Osteocyte (in vitro differentiated cells): Measurements from ENCODE around the gene PITPNC1. TPM values are rescaled to one million over a fixed set of nuclear protein-coding genes. Genes with fewer than 3 reads are reported as not detected.
"Not testable (repeated sequence)": the region's sequence is repeated elsewhere in the genome, so short reads cannot be mapped to it uniquely, and the experiment has no call there.

Experiments used
- DNase-seq: peaks from one replicate; pipeline ENCODE4 v3.0.0; 2021; ENCODE audit warnings: mixed read lengths; ENCODE audit not compliant: unreplicated experiment; ENCODE audit errors: extremely low spot score
- H3K27ac Mint-ChIP-seq: one replicate; pipeline ENCODE4 v1.8.0; 2021; ENCODE audit warnings: mild to moderate bottlenecking, mixed read lengths; ENCODE audit not compliant: unreplicated experiment
- H3K27me3 Mint-ChIP-seq: one replicate; pipeline ENCODE4 v1.8.0; 2021; ENCODE audit warnings: mixed read lengths; ENCODE audit not compliant: unreplicated experiment
- H3K36me3 Mint-ChIP-seq: one replicate; pipeline ENCODE4 v1.8.0; 2021; ENCODE audit warnings: mixed read lengths; ENCODE audit not compliant: unreplicated experiment
- H3K4me1 Mint-ChIP-seq: one replicate; pipeline ENCODE4 v1.8.0; 2021; ENCODE audit warnings: mixed read lengths; ENCODE audit not compliant: unreplicated experiment
- H3K4me3 Mint-ChIP-seq: one replicate; pipeline ENCODE4 v1.8.0; 2021; ENCODE audit warnings: mild to moderate bottlenecking, moderate library complexity, mixed read lengths; ENCODE audit not compliant: unreplicated experiment
- H3K9me3 Mint-ChIP-seq: one replicate; pipeline ENCODE4 v1.8.0; 2021; ENCODE audit warnings: mixed read lengths; ENCODE audit not compliant: unreplicated experiment
- CTCF ChIP-seq: fragments of 200-600 bp; sonication (generic); IDR thresholded peaks from 2 replicates; pipeline ENCODE4 v1.5.0; 2021; ENCODE audit warnings: antibody characterized with exemption, mild to moderate bottlenecking, moderate library complexity
- total RNA-seq: library from RNA; stranded (reverse); gene quantifications from 2 replicates; pipeline ENCODE4 v1.2.1, GENCODE V29; 2021

The PITPNC1 gene
- total RNA-seq, 1 donor from 2014 or later: 18.0 TPM

GRCh38 chr17:67401598-67402504 is 24.8 kb downstream of the PITPNC1 start:
- DNase-seq: no peak
- Mint-ChIP-seq H3K27me3 (no peaks in the 10 kb centered on the region), H3K9me3 (no peaks in the 10 kb centered on the region), H3K4me1 (peaks cover 12% of the 10 kb centered on the region), H3K36me3 (peaks cover 5% of the 10 kb centered on the region), H3K27ac (no peak overlapping the region), H3K4me3 (no peak overlapping the region)
- TF ChIP-seq CTCF: no peak

- H3K27ac Mint-ChIP-seq: no peak overlapping the region
- no peak overlapping the region for H3K4me3 Mint-ChIP-seq
- TF ChIP-seq CTCF: no peak
- H3K9me3 Mint-ChIP-seq: no peaks in the 10 kb centered on the region
- peaks cover 4% of the 10 kb centered on the region for H3K36me3 Mint-ChIP-seq
- no peaks in the 10 kb centered on the region for H3K27me3 Mint-ChIP-seq
- DNase-seq: no peak
- H3K4me1 Mint-ChIP-seq: peaks cover 12% of the 10 kb centered on the region
Measured at GRCh38 chr17:67403065-67403464, 26.0 kb downstream of the PITPNC1 start.

GRCh38 chr17:67403483-67403882 is 26.4 kb downstream of the PITPNC1 start:
- DNase-seq: no peak
- H3K27me3 Mint-ChIP-seq: no peaks in the 10 kb centered on the region
- H3K4me1 Mint-ChIP-seq: peaks cover 12% of the 10 kb centered on the region
- H3K9me3 Mint-ChIP-seq: no peaks in the 10 kb centered on the region
- peaks cover 2% of the 10 kb centered on the region for H3K36me3 Mint-ChIP-seq
- H3K4me3 Mint-ChIP-seq: no peak overlapping the region
- TF ChIP-seq CTCF: no peak
- no peak overlapping the region for H3K27ac Mint-ChIP-seq

- H3K27me3 Mint-ChIP-seq, H3K36me3 Mint-ChIP-seq, H3K9me3 Mint-ChIP-seq, DNase-seq, H3K4me1 Mint-ChIP-seq, H3K4me3 Mint-ChIP-seq, H3K27ac Mint-ChIP-seq: not testable (repeated sequence)
Measured at GRCh38 chr17:67408455-67408830, 31.4 kb downstream of the PITPNC1 start.

- peaks cover 7% of the 10 kb centered on the region for H3K9me3 Mint-ChIP-seq
Measured at GRCh38 chr17:67411397-67411796, 34.3 kb downstream of the PITPNC1 start.

More at GRCh38 chr17:67411397-67411796, 34.3 kb downstream of the PITPNC1 start:
- TF ChIP-seq CTCF: no peak
- no peak for DNase-seq
- Mint-ChIP-seq H3K4me1 (no peaks in the 10 kb centered on the region), H3K27ac (no peak overlapping the region), H3K36me3 (no peaks in the 10 kb centered on the region), H3K27me3 (no peaks in the 10 kb centered on the region), H3K4me3 (no peak overlapping the region)
